ENCODE data around the gene CDH15. TPM values are rescaled to one million over a fixed set of nuclear protein-coding genes. Genes with fewer than 3 reads are reported as not detected.

The CDH15 gene
- total and polyA plus RNA-seq, 2 of the 13 experiments (the other 11 are each of a cell fraction or from before 2014, with no cell fraction given): 0.74 to 2.2 TPM

GRCh38 chr16:89210165-89210903 is 38.8 kb downstream of the CDH15 start:
- no peak overlapping the region for H3K9ac ChIP-seq (ENCODE audit: insufficient read depth, low read depth, low read length)
- H3K27ac ChIP-seq (ENCODE audit: extremely low read length, insufficient read depth, low read length): no peak overlapping the region
- H3K4me1 ChIP-seq (ENCODE audit: insufficient read depth, low read length): no peaks in the 10 kb centered on the region
- H3K27me3 ChIP-seq (ENCODE audit: control insufficient read depth in 1 of 2, insufficient read depth in 2 of 2, low read length in 2 of 2): no peaks in the 10 kb centered on the region
- H3K9me3 ChIP-seq (ENCODE audit: low read length): no peaks in the 10 kb centered on the region
- FAIRE-seq (no peak), DNase-seq (ENCODE audit: low spot score) (no peak), ATAC-seq (no peak)
- no TSS peak for BruUV-seq (replicated peaks)
- ChIA-PET CTCF (ENCODE audit: low intra/inter-chr PET ratio, low total read pairs) (no interaction called here), POLR2A (no interaction called here)
- H3K4me2 ChIP-seq (ENCODE audit: low read depth, low read length): no peak overlapping the region
- no peak overlapping the region for H3K4me3 ChIP-seq (replicated peaks in 1 of 3; ENCODE audit: insufficient read depth in 1 of 3, low read depth in 2 of 3, low read length in 3 of 3)
- no peak overlapping the region for H2AFZ ChIP-seq (ENCODE audit: low read length)
- TF ChIP-seq ZBTB42 (CRISPR knock-in tag; IDR thresholded peaks at IDR 0.05): no peak
- TF ChIP-seq ZNF652 (CRISPR knock-in tag; IDR thresholded peaks at IDR 0.05; ENCODE audit: borderline replicate concordance, low read depth): no peak
- TF ChIP-seq ZNF782 (CRISPR knock-in tag; IDR thresholded peaks at IDR 0.05; ENCODE audit: borderline replicate concordance): no peak
- no peak for TF ChIP-seq ADNP (CRISPR knock-in tag; IDR thresholded peaks at IDR 0.05)
- no peak for TF ChIP-seq CSRNP2 (CRISPR knock-in tag; conservative IDR thresholded peaks at IDR 0.05; ENCODE audit: low read depth)
- no peak for TF ChIP-seq CEBPB (IDR thresholded peaks at IDR 0.05; ENCODE audit: borderline replicate concordance, low read depth, low read length)
- TF ChIP-seq FOXA1 (IDR thresholded peaks at IDR 0.05): no peak
- no peak for TF ChIP-seq FOXA1 (CRISPR knock-in tag; IDR thresholded peaks at IDR 0.05)
- WGBS (ENCODE audit: low lambda C conversion rate): 88% methylated on average over 11 of the region's 11 CpGs
- in situ Hi-C loops (cut with HindIII; ENCODE audit: extremely low pct_ligation_motif_present, low pct_unique_long_range_greater_than_20kb): no loop called here
- H3K36me3 ChIP-seq (replicated peaks in 1 of 2; ENCODE audit: control insufficient read depth in 1 of 2, insufficient read depth in 2 of 2, low read length in 2 of 2): no peaks in the 10 kb centered on the region
- intact Hi-C loops (cut with micrococcal nuclease; ENCODE audit: unreplicated experiment): no loop called here
- H4K20me1 ChIP-seq (ENCODE audit: insufficient read depth, low read length): no peaks in the 10 kb centered on the region
- H3K79me2 ChIP-seq (ENCODE audit: insufficient read depth, low read length): no peaks in the 10 kb centered on the region
